PC-9 (cell line): Measurements from ENCODE around the gene NUDT5. TPM values are rescaled to one million over a fixed set of nuclear protein-coding genes. Genes with fewer than 3 reads are reported as not detected.

Experiments
- BruUV-seq: library from RNA; stranded (reverse); fragments of 400-500 nt; replicated peaks from 2 replicates; lab custom pipeline; 2021; lab: Mats Ljungman, UMichigan
- CTCF ChIA-PET: fragments of 300-600 bp; sonication (Branson Sonifier 250); formaldehyde crosslinking; loops from one replicate; lab custom pipeline; 2022; ENCODE audit warnings: antibody characterized with exemption; lab: Charles Lee
- POLR2A ChIA-PET: fragments of 300-600 bp; sonication (Branson Sonifier 250); formaldehyde crosslinking; loops from one replicate; lab custom pipeline; 2022; ENCODE audit warnings: antibody characterized with exemption; ENCODE audit not compliant: unreplicated experiment; lab: Charles Lee
- DNase-seq, 2 experiments: peaks; one replicate each; pipeline versions ENCODE4 v3.0.0 to v3.0.0-alpha.2; 2015 to 2022; ENCODE audit warnings: mixed read lengths in 1 of 2
- H2AFZ ChIP-seq: fragments of 200-600 bp; sonication (generic); 2 replicates; pipeline ENCODE4 v1.8.1; 2017; ENCODE audit warnings: antibody characterized with exemption
- H3F3A ChIP-seq: fragments of 200-600 bp; sonication (generic); 2 replicates; pipeline ENCODE4 v1.8.1; 2017; ENCODE audit warnings: antibody characterized with exemption, mild to moderate bottlenecking, low read depth; ENCODE audit not compliant: insufficient read depth
- H3K27ac ChIP-seq: fragments of 200-600 bp; sonication (generic); 2 replicates; pipeline ENCODE4 v1.6.1; 2016; ENCODE audit warnings: mixed run types
- H3K27me3 ChIP-seq: fragments of 200-600 bp; sonication (generic); 2 replicates; pipeline ENCODE4 v1.6.1; 2016; ENCODE audit warnings: low read depth, mixed run types; ENCODE audit not compliant: insufficient read depth
- H3K36me3 ChIP-seq: fragments of 200-600 bp; sonication (generic); 2 replicates; pipeline ENCODE4 v1.6.1; 2016; ENCODE audit warnings: low read depth, mixed run types
- H3K4me1 ChIP-seq: fragments of 200-600 bp; sonication (generic); replicated peaks from 2 replicates; pipeline ENCODE4 v1.6.1; 2016; ENCODE audit warnings: mixed run types; ENCODE audit not compliant: insufficient read depth
- H3K4me2 ChIP-seq: fragments of 200-600 bp; sonication (generic); 2 replicates; pipeline ENCODE4 v1.6.1; 2017; ENCODE audit warnings: mixed run types
- H3K4me3 ChIP-seq: fragments of 200-600 bp; sonication (generic); 2 replicates; pipeline ENCODE4 v1.6.1; 2016; ENCODE audit warnings: mixed run types
- H3K79me2 ChIP-seq: fragments of 200-600 bp; sonication (generic); 2 replicates; pipeline ENCODE4 v1.6.1; 2017; ENCODE audit warnings: low read depth, mixed run types
- H3K9me2 ChIP-seq: fragments of 200-600 bp; sonication (generic); 2 replicates; pipeline ENCODE4 v1.8.1; 2017; ENCODE audit warnings: mild to moderate bottlenecking; ENCODE audit not compliant: insufficient read depth
- H3K9me3 ChIP-seq: fragments of 200-600 bp; sonication (generic); 2 replicates; pipeline ENCODE4 v1.8.1; 2016; ENCODE audit warnings: low read depth; ENCODE audit not compliant: insufficient read depth
- H4K20me1 ChIP-seq: fragments of 200-600 bp; sonication (generic); 2 replicates; pipeline ENCODE4 v1.8.1; 2017; ENCODE audit not compliant: insufficient read depth
- EZH2 ChIP-seq: fragments of 200-600 bp; sonication (generic); IDR thresholded peaks from 2 replicates; pipeline ENCODE4 v1.8.0; 2017; ENCODE audit warnings: antibody characterized with exemption, low read depth
- intact Hi-C: fragments of 100-400 bp; cut with micrococcal nuclease; formaldehyde crosslinking; loops from one replicate; pipeline ENCODE4 v1.10.0; 2022; ENCODE audit not compliant: unreplicated experiment
- total RNA-seq: library from RNA; stranded (reverse); gene quantifications from 2 replicates; pipeline ENCODE4 v1.2.3, GENCODE V29; 2021
- TF ChIP-seq, protein P1 (sequence below): fragments of 200-600 bp; sonication (generic); conservative IDR thresholded peaks from 2 replicates; pipeline ENCODE4 v1.6.1; 2017; ENCODE audit warnings: mixed run types, antibody characterized with exemption, mild to moderate bottlenecking, moderate library complexity

Gene NUDT5
- total RNA-seq, 1 experiment from 2014 or later = 82.0 TPM

DNA sequence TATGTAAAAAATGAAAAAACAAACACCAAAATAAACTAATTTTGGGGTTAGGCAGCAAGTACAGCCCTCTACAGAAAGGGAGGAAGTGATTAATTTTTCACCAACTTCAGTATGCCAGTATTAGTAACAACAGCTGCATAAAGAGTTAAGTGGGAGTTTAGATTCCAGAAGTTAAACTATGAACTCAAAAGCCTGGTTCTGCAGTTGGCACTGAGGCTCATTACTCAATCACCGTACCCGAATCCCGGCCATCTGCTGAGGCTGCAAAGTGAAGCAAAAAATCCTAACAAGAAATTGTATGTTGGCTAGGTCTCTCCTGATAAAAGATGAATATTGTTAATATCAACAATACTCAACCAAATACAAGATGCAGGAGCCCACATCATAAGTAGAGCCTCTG lies 4.0 kb downstream of the NUDT5 start:
- H3F3A ChIP-seq = peaks cover 4% of the 10 kb centered on the region
- BruUV-seq = no TSS peak
- H3K4me1 ChIP-seq = peaks cover 18% of the 10 kb centered on the region
- peaks cover 69% of the 10 kb centered on the region for H3K79me2 ChIP-seq
- H3K27ac ChIP-seq = no peak overlapping the region
- no peak overlapping the region for H3K4me2 ChIP-seq
- no peak for DNase-seq
- ChIA-PET POLR2A (no interaction called here), CTCF (no interaction called here)
- H2AFZ ChIP-seq = no peak overlapping the region
- H3K9me3 ChIP-seq = no peaks in the 10 kb centered on the region
- no peaks in the 10 kb centered on the region for H3K36me3 ChIP-seq
- TF ChIP-seq, protein P1, sequence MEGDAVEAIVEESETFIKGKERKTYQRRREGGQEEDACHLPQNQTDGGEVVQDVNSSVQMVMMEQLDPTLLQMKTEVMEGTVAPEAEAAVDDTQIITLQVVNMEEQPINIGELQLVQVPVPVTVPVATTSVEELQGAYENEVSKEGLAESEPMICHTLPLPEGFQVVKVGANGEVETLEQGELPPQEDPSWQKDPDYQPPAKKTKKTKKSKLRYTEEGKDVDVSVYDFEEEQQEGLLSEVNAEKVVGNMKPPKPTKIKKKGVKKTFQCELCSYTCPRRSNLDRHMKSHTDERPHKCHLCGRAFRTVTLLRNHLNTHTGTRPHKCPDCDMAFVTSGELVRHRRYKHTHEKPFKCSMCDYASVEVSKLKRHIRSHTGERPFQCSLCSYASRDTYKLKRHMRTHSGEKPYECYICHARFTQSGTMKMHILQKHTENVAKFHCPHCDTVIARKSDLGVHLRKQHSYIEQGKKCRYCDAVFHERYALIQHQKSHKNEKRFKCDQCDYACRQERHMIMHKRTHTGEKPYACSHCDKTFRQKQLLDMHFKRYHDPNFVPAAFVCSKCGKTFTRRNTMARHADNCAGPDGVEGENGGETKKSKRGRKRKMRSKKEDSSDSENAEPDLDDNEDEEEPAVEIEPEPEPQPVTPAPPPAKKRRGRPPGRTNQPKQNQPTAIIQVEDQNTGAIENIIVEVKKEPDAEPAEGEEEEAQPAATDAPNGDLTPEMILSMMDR = no peak
- TF ChIP-seq EZH2 = no peak
- H3K9me2 ChIP-seq = no peaks in the 10 kb centered on the region
- H4K20me1 ChIP-seq = no peaks in the 10 kb centered on the region
- intact Hi-C loops = loop anchor here (10.0 kb wide), 1 partner anchor 407 kb away; no protein-coding TSS in a partner anchor
- no peak overlapping the region for H3K4me3 ChIP-seq
- H3K27me3 ChIP-seq = no peaks in the 10 kb centered on the region

DNA sequence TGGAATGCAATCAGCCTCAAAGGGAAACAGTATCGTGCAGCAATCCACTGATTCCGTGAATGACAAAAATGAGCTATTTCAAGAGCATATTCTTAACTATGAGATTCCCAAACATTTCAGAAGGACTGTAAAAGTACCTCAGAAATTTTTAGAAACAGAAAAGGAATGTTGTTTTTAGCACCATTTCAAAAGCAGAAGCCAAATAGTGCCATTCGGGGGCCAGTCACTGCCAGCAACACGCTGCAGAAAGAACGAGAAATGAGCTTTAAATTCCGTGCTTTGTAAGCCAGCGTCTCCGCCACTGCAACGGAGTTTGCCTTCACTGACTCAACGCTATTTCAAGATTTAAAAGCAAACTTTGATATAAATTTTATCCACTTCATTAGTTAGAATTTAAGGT lies 6.3 kb downstream of the NUDT5 start:
- Histone ChIP-seq H3K36me3 (no peaks in the 10 kb centered on the region), H2AFZ (no peak overlapping the region), H3K4me3 (no peak overlapping the region), H4K20me1 (no peaks in the 10 kb centered on the region), H3K9me2 (no peaks in the 10 kb centered on the region), H3K9me3 (no peaks in the 10 kb centered on the region), H3K27me3 (no peaks in the 10 kb centered on the region), H3F3A (no peaks in the 10 kb centered on the region; the same call in 1 of the 2 replicates), H3K79me2 (peaks cover 50% of the 10 kb centered on the region), H3K27ac (no peak overlapping the region), H3K4me2 (no peak overlapping the region), H3K4me1 (peaks cover 16% of the 10 kb centered on the region)
- ChIA-PET POLR2A (no interaction called here), CTCF (no interaction called here)
- no TSS peak for BruUV-seq
- DNase-seq = no peak
- TF ChIP-seq, protein P1 = no peak
- TF ChIP-seq EZH2 = no peak
- intact Hi-C loops = no loop called here

GRCh38 chr10:12188656-12189055 lies 7.0 kb downstream of the NUDT5 start:
- H2AFZ ChIP-seq = no peak overlapping the region
- no peaks in the 10 kb centered on the region; the same call in 1 of the 2 replicates for H3F3A ChIP-seq
- H3K27ac ChIP-seq = no peak overlapping the region
- DNase-seq = no peak
- TF ChIP-seq EZH2 = no peak
- TF ChIP-seq, protein P1 = no peak
- no peaks in the 10 kb centered on the region for H3K9me2 ChIP-seq
- H3K36me3 ChIP-seq = no peaks in the 10 kb centered on the region
- H3K4me1 ChIP-seq = peaks cover 9% of the 10 kb centered on the region
- no TSS peak for BruUV-seq
- no peaks in the 10 kb centered on the region for H4K20me1 ChIP-seq
- ChIA-PET CTCF (no interaction called here), POLR2A (no interaction called here)
- intact Hi-C loops = no loop called here
- H3K9me3 ChIP-seq = no peaks in the 10 kb centered on the region
- H3K4me2 ChIP-seq = no peak overlapping the region
- no peak overlapping the region for H3K4me3 ChIP-seq
- H3K27me3 ChIP-seq = no peaks in the 10 kb centered on the region
- peaks cover 42% of the 10 kb centered on the region for H3K79me2 ChIP-seq
